Measurements from ENCODE around the gene TENM4.

Gene TENM4

DNA sequence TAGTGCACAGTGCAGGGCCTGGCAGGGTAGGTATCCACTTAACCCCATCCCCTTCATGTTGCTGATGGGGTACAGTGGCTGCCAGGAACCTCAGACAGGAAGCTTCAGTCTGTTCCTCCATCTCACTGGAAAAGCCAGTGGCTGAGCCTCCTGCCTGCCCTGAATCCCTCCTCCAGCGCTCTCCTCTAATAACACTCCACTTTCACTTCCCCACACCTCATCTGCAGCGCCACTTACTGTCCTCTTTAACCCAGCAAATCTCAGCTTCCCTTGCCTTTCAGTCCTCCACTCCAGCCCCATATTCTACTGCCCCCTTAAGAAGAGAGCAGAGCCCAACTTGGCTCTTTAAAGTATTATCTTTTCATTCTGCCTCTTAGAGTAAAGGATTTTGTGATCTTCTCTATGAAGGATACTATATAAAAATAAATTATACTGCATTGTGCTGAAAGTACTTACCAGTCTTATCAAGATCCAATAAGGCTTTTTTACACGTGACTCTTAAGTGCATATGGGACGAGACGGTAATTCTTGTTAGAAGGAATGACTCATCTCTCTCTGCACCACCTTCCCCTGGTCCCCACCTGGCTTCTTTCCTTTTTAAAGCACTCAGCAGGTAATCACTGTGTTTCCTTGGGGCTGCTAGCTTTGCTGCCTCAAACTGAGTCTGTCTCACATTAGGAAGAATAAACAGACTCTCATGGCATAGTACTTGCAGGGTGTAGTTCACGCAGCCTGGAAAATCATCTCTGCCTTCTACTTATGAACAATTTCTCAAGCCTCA, 628.1 kb downstream of the TENM4 start:
- DNase-seq (ENCODE audit: low read depth) = no peak

DNA sequence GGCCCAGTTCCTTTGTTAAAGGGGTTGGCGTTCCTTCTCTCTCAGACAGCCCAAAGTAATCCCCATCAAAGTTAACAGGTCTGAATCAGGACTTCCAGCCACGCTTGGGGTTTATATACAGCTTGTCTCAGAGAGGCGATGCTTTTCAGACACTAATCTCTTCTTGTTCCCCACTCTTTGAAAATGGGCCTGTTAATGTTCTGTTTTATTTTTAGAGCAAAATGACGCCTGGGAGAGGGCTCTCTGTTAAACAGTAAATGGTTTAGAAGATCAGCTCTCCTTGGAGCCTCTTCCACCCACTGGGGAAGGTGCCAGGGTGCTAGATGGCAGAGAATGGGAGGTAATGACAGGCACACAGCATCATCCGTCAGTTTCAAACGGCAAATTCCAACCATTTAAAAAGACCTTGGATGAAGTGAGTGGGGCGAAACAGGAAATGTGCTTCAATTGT, 630.2 kb downstream of the TENM4 start:
- no peak for DNase-seq (ENCODE audit: low read depth)

DNA sequence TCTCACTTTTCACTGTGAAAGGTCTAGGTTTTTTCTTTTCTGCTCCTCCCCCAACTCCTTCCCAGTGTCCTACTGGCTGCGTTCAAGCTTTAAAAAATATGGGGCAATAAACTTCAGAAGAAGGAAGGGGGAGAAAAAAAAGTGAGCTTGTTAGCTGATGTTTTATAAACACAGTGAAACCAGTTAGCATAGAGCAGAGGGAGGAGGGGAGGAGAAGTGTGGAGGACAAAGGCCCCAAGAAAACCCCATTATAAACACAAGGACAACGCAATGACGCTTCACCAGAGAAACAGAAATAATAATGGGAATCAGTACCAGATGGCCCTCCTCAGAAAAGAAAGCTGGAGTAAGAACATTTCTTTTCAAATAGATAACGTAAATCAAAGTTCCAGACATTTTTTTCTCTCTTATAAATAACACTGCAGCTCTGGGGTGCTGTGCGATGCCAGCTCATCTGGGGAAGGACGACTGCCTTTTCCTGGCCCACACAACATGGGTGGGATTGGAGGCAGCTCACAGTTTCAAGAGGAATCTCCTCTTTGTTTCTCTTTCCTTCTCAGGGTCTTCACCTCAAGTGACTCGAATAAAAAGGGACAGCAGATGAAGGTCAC, 630.8 kb downstream of the TENM4 start:
- no peak for DNase-seq (ENCODE audit: low read depth)

DNA sequence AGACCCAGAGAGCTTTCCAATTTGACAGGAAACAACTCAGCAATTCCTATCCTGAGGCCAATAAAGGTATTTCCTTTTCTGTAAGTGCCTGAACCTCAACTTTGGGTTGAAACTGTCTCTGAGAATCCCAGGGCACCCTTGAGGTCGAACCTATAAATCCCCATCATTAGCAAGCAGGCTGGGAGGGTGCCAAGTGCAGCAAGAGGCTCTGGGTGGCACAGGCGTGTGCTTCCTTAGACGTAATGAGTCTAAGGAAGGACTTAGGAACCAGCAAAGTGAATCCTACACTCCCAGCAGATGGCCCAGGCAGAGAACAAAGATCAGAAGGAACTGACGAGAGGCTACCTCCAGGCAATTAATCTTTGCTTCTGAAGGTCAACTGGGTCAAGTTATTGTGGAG, 631.9 kb downstream of the TENM4 start:
- no peak for DNase-seq (ENCODE audit: low read depth)

DNA sequence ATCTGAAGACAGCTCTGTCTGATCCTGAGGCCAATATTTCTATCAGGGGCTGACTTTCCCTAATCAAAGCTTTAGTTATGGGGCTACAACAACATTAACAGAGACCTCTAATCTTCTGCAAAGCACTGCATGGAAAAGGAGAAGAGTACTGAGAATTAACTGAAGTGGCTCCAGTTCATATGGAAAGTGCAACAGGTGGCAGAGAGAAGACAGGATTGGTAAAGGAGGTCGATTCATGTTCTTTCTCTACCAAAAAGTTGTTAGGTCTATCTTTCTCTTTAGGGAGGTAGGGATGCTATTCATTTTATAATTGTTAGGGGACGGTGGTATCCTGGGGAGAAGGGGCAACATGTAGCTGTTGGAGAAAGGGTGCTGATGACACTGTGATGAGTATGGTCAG, 633.5 kb downstream of the TENM4 start:
- DNase-seq (ENCODE audit: low read depth) = no peak

DNA sequence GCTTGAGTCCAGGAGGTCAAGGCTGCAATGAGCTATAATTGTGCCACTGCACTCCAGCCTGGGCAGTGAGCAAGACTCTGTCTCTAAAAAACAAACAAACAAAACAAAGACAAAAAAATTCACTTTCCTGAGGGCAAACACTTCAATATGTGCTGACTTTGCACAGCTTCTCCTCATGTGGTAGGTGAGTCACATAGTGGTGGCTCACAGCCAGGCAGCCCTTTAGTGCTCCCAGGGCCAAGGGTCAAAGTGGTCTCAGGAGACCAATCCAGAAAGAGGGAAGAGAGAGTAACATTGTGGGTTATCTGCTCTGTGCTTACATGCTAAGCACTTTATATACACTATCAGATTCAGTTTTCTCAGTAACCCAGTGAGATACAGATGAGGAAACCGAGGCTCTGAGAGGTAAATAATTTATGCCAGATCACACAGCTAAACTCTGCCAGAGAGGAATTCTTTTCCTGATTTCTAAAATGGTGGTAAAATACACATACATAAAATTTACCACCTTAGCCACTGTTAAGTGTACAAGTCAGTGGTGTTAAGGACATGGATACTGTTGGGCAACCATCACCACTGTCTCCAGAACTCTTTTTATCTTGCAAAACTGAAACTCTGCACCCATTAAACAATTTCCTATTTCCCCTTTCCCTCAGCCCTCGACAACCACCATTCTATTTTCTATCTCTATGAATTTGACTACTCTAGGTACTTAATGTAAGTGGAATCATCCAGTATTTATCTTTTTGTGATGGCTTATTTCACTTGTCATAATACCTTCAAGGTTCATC, 634.4 kb downstream of the TENM4 start:
- DNase-seq (ENCODE audit: low read depth) = no peak

DNA sequence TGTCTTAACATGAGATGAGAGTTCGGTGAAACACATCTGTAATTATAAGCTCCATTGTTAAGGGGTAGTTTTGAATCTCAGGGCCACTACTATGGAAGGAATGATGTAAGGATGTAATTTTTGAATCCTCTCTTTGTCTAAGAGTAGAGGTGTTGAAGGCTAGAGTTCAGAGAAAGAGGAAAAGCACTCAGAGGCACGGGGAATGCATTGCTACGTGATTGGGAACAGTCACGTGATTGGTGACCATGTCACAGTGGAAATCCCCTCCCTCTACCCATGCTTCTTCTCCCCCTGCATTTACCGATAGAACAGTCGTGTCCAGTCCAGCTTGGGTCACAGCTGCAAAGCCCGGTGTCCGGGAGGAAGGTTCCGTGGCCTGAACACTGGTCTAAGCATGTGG, 635.8 kb downstream of the TENM4 start:
- no peak for DNase-seq (ENCODE audit: low read depth)

DNA sequence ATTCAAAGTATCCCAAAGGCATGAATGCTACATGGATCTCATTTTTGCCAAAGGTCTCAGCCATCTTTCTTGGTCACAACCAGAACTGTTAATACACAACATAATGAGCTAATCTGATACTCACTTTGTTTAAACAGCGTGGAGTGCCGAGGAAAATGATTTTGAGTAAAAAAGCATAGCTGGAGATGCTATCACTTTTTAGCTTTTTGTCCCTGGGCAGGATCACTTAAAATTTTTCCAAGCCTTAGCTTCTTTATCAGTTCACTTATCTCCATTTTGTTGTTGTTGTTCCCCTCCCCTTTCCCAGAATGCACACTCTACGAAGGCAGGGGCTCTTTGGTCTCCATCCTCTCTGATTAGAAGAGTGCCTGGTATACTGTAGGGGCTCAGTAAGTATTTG, 636.8 kb downstream of the TENM4 start:
- no peak for DNase-seq (ENCODE audit: low read depth)

DNA sequence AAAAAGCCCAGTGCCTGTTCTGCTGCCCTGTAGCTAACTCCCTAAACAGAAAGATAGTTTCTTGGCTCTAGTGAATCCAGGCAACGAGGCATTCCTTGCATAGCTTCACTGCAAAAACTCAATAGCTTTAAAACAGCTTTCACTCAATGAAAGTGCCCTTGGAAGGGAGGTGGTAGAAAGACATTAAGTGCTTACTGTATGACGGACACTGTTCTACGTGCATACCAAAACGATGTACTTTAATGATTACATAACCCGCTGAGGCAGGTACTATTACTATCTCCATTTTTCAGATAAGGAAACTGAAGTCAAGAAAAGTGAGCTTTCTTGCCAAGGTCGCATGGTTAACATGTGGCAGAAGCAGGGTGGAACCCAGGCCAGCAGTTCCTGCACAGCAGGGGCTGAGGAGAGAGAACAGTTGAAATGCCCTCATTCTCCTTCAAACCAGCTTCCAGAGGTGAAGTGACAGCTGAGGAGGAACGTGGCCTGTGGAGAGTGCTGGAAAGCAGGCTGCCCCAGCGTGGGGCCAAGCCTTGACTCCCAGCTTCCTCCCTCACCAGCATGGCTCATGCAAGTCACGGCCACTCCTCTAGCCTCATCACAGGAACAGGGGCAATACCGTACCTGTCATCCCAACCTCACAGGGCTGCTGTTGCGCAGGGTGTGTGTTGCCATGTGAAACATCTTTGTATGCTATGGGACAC, 638.6 kb downstream of the TENM4 start:
- DNase-seq (ENCODE audit: low read depth) = no peak

DNA sequence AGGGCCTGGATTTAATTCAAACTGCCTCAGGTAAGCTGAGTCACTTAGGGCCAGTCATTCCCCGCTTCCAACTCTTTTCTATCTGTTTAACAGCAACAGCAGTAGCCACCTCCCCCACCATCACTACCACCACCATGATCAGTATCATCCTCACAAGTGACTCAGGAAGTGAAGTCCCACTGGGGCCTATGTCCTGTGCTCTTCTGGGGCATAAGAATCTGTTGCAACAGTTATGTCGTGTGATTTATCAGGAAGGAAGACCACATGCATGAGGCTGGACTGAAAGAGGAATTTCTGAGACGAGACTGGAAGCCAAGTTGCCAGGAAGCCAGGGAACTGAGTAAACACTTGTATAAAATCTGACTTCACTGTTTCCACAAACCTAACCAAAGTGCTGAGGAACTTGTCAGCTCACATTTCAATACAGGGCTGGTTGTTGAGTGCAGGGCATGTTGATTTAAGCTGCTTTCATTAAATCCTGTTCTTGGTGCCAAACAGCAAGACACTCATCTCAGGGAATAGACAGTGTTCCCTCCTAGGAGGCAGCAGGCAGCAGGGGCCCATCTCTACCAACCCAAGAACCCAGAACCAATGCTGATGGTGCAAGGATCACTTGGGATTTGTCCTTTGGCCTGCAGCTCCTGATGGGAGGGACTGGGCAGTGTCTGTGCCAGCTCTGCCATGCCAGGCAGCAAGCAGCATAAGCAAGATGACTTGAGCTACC, 639.5 kb downstream of the TENM4 start:
- no peak for DNase-seq (ENCODE audit: low read depth)

DNA sequence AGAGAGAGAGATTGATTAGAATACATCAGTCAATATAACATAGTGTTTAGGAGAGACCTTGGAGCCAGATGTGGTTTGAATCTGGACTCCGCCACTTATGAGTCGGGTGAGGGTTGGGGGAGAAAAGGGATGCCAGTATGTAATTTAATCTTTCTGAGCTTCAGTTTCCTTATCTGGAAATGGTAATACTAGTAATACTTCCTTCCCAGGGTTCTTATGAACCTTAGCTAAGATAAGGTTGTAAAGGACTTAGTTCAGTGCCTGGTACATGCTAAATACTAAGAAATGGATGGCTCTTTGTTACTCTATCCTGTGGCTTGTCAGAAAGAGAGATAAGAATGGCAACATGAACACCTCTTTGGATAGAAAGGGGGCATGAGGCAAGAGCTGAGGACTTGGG, 640.1 kb downstream of the TENM4 start:
- DNase-seq (ENCODE audit: low read depth) = no peak

DNA sequence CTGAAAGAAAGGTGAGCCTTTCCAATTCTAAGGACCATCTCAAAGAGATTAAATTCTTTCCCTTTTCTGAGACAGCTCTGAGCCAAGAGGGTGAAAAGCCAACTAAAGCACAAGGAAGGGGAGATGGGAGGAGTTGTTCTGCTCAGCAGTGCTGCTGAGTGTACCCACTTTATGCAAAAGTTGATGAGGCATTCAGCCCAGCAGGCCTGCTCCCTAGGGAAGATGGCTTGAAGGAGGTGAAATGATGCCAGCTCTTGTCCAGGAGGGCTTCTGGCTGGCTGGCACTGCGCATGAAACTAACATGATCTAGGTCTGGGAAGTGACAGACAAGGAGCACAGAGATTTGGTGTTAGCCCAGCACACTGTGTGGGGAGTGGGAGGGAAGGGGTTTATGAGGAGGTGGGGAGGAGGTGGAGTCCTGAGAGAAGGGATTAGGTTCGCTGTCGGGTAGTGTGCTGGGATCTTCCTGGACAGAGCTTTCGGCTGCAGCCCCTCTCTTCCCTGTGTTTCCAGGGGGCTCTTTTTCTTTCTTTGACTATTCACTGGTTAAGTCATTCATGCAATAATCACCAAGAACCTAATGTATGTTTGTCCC, 640.6 kb downstream of the TENM4 start:
- no peak for DNase-seq (ENCODE audit: low read depth)

DNA sequence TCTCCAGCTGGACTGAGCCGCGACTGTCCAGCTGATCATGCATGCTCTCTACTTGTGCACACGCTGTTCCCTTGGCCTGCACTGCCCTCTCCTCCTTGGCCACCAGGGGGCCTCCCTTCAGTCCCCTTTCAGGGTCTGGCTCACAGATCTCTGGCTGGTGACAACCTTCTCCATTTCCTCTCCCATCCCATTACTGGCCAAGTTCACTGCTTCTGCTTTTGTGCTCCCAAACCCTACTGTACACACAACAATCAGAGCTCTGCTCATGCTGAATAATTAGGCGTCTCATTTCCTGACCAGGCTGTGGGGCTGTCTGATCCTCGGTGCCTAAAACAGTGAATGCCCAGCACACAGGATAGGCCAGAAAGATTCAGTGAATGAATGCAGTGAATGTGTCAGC, 642.2 kb downstream of the TENM4 start:
- DNase-seq (ENCODE audit: low read depth) = peak; percentile 32

DNA sequence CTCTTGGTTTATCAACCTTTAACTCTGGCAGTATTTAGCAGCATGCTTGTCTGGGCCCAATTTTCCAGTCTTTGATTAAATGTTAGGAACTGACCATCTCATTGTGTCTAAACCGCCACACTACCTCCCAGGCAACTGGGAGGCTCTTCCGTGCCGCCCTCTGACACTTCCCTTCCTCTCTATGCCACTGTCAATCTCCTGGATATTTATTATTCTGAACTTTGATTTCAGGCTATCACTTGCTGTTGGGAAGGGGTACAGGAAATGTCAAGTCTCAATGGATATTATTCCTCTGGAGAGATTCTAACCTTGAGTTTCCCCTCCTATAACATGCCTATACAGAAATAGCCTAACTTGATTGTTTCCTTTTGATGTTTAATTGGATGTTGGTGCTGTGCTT, 643.3 kb downstream of the TENM4 start:
- DNase-seq (ENCODE audit: low read depth) = no peak

DNA sequence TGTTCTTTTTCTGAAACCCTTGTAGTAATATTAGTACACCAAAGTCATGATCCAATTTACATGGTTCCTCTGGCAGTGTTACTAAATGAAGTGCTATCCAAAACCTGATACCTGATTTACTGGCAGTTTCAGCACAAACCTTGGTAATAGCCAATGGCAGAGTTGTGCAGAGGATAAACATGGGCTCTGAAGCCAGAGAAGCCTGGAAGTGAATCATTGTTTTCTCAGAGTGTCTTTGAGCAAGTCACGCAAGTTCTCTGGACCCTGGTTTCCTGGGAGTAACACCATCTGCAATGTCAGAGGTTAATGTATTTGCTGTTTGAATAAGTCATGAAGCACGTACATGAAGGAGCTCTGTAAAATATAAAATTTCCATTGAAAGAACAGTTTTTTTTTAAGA, 643.9 kb downstream of the TENM4 start:
- no peak for DNase-seq (ENCODE audit: low read depth)

DNA sequence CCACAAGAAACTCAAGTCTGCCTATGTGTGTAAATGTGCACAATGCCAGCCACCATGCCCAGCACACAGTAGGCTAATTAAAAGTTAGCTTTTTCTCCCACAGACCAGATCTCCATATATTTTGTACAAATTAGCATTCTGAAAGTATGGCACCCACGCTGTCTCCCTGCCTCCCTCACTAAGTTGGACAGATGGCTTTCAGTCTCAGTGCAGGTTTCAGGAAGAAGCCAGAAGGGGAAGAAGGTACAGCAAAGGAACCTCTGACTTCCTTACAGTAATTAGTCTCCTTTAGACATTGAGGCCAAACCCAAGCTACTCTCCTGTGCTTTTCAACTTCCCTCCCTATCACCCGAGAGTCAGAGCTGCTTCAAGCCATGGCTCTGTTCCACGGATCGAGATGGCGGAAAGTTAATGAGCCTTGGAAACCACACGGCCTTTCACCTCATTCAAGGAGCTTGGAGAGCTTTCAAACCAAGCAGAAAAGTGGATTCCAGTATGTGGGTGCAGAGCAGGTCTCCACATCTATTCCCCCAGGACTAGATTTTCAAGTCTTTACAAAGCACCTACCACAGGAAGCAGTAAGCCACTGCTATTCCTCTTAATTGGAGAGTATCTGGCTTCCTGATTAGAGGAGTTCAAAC, 645.1 kb downstream of the TENM4 start:
- no peak for DNase-seq (ENCODE audit: low read depth)

DNA sequence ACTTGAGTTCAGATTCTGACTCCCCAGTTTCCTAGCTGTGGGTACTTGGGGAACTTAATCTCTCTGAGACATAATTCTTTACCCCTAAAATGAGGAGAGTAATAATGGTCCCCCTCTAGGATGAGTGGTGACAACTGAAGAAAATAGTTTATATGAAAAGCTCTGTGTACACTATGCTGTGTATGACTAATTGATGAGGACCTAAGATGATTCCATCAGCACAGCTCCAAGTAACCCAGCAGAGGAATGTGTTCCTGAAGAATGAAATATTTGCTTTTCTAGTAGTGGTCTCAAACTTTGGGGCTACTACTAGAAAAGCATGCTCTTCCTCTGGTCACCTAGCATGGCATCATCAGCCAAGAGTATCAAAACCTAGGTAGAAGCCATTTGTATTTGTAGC, 648.9 kb downstream of the TENM4 start:
- no peak for DNase-seq (ENCODE audit: low read depth)

DNA sequence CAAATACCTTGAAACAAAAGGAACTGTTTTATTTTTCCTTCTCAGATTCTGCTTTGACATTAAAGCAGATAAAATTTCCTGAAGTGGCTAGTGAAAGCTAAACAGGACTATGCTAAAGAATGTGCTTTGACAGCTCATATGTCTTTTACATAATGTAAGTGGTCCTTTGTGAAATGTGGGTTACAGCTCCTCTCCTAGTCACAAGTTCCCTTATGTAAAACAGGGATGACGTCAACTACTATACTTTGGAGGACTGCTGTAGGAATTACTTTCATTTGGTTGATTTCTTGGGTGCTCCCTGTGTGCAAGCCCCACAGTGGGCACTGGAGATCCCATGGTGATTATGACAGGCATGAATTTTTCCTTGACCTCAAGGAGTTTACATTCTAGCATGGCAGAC, 649.6 kb downstream of the TENM4 start:
- DNase-seq (ENCODE audit: low read depth) = no peak

DNA sequence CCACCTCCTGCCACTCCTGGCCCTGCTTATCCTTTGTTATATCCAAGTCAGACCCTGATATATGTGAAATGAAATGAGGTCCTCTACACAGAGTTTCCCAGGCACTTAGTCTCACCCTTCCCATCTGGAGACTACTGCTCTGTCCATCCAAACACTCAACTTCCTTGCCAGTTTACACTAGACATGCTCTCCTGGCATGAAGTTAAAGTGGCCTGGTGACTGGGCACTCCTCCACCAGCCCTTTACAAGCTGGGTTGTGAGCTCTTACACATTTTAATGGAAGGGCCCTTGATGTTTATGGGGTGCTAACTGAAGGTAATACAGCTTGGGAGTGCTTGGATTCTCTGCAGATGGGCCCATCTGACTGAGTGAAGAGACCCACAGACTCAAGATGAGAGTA, 650.0 kb downstream of the TENM4 start:
- no peak for DNase-seq (ENCODE audit: low read depth)

DNA sequence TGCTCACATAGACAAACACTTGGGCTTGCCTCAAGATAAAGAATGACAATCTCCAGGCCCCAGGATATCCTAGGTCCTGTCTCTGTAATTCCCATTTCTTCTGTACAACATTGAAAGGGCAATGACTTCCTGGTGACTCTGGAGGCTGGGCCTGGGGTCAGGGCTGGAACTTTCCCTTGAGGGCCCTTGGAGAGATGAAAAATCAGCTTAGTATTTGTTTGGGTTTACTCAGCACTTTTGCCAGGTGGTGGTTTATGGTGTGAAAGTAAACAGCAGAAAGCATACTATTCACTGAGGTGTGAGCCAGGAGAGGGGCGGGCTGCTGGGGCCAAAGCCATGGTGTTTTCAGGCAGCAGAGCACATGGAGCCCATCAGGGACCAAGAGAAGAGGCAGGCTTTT, 651.5 kb downstream of the TENM4 start:
- DNase-seq (ENCODE audit: low read depth) = no peak

DNA sequence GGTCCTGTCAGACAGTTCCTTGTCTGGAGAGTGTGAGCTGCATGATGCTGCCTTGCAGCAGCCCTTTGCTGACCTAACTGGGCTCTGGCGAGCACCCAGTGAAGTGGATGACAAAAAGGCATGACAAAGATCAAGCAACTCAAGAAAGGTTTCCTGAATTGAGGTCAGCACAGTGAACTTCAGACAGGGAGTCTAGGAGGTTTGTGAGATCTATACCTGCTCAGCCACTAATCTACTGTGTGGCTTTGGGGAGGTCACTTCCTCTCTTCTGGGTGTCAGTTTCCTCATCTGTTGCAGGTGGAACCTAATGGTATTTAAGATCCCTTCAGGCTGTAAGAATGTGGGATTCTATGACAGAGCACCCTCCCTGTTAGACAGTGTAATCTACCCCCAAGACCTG, 652.3 kb downstream of the TENM4 start:
- no peak for DNase-seq (ENCODE audit: low read depth)
